B cell (primary cell): ENCODE data around the gene CALCOCO1. TPM values are rescaled to one million over a fixed set of nuclear protein-coding genes. Genes with fewer than 3 reads are reported as not detected.

Experiments
- ATAC-seq: fragments of 200-7000 bp; cut with Tn5 transposase; one replicate; pipeline ENCODE4 v1.10.0; 2021; ENCODE audit warnings: low read depth, mild to moderate bottlenecking, moderate number of reproducible peaks, moderate library complexity
- CTCF ChIA-PET: fragments of 350-600 bp; sonication (Branson Sonifier 250); formaldehyde crosslinking; loops from one replicate; lab custom pipeline; 2021; ENCODE audit warnings: antibody characterized with exemption, inconsistent platforms; lab: Charles Lee
- POLR2A ChIA-PET: fragments of 350-600 bp; sonication (Branson Sonifier 250); formaldehyde crosslinking; loops from one replicate; lab custom pipeline; 2021; ENCODE audit warnings: antibody characterized with exemption; lab: Charles Lee
- DNase-seq: peaks from one replicate; pipeline ENCODE4 v3.0.0; 2013
- H2AFZ ChIP-seq: 2 replicates; pipeline ENCODE4 v1.6.1; 2012; ENCODE audit warnings: mild to moderate bottlenecking, low read depth, low read length; ENCODE audit not compliant: insufficient read depth, poor library complexity, severe bottlenecking
- H3K27ac ChIP-seq, 2 donors: 1 replicate in 1 of 2; 2 replicates in 1 of 2; pipeline ENCODE4 v1.5.1; 2012 to 2013; ENCODE audit warnings: low read length in 2 of 2, mild to moderate bottlenecking in 2 of 2, moderate library complexity in 1 of 2
- H3K27me3 ChIP-seq, 4 experiments: fragments of 200-600 bp in 1 of 4; sonication (generic) in 1 of 4; replicated peaks in 1 of 4; 1 replicate in 2 of 4; 2 replicates in 2 of 4; pipeline versions ENCODE4 v1.6.1 to v1.7.0; 2013 to 2016; ENCODE audit warnings: low read length in 3 of 4, mild to moderate bottlenecking in 2 of 4, mixed read lengths in 1 of 4, moderate library complexity in 1 of 4; ENCODE audit not compliant: insufficient read depth in 4 of 4, control insufficient read depth in 3 of 4; ENCODE audit errors: control extremely low read depth in 1 of 4
- H3K36me3 ChIP-seq, 2 experiments: replicated peaks in 1 of 2; 1 replicate in 1 of 2; 2 replicates in 1 of 2; pipeline versions ENCODE4 v1.6.1 to v1.7.1; 2013; ENCODE audit warnings: low read length in 1 of 2; ENCODE audit not compliant: insufficient read depth in 2 of 2, control insufficient read depth in 1 of 2; ENCODE audit errors: control extremely low read depth in 1 of 2, extremely low read depth in 1 of 2
- H3K4me1 ChIP-seq, 2 donors: fragments of 200-600 bp in 1 of 2; sonication (generic) in 1 of 2; 1 replicate in 1 of 2; 2 replicates in 1 of 2; pipeline versions ENCODE4 v1.5.1 to v1.6.1; 2013 to 2017; ENCODE audit warnings: low read length in 2 of 2; ENCODE audit not compliant: control insufficient read depth in 2 of 2, insufficient read depth in 2 of 2
- H3K4me2 ChIP-seq: replicated peaks from 2 replicates; pipeline ENCODE3; 2012; ENCODE audit warnings: mild to moderate bottlenecking, low read depth, low read length; ENCODE audit not compliant: poor library complexity, severe bottlenecking
- H3K4me3 ChIP-seq, 5 experiments: fragments of 200-600 bp in 1 of 5; sonication (generic) in 1 of 5; 1 replicate in 3 of 5; 2 replicates in 2 of 5; pipeline versions ENCODE4 v1.5.1 to v1.7.0; 2011 to 2016; ENCODE audit warnings: low read length in 4 of 5, mild to moderate bottlenecking in 4 of 5, low read depth in 2 of 5, control low read depth in 1 of 5, moderate library complexity in 1 of 5; ENCODE audit not compliant: insufficient read depth in 1 of 5; ENCODE audit errors: control extremely low read depth in 1 of 5, extremely low read depth in 1 of 5
- H3K79me2 ChIP-seq: fragments of 200-600 bp; sonication (generic); one replicate; pipeline ENCODE4 v1.6.0; 2016; ENCODE audit warnings: low read length; ENCODE audit not compliant: control insufficient read depth, insufficient read depth
- H3K9ac ChIP-seq: fragments of 200-600 bp; sonication (generic); 2 replicates; pipeline ENCODE4 v1.6.1; 2017; ENCODE audit warnings: mild to moderate bottlenecking, low read length, moderate library complexity
- H3K9me3 ChIP-seq, 3 donors: one replicate each; pipeline versions ENCODE4 v1.6.1 to v1.7.1; 2013; ENCODE audit warnings: low read length in 2 of 3; ENCODE audit not compliant: control insufficient read depth in 2 of 3, insufficient read depth in 1 of 3; ENCODE audit errors: control extremely low read depth in 1 of 3
- H4K20me1 ChIP-seq: 2 replicates; pipeline ENCODE4 v1.6.0; 2012; ENCODE audit warnings: mild to moderate bottlenecking, low read length; ENCODE audit not compliant: insufficient read depth, control insufficient read depth, poor library complexity, severe bottlenecking
- H3K27ac Mint-ChIP-seq: one replicate; pipeline ENCODE4 v1.8.0; 2021; ENCODE audit warnings: mixed read lengths
- H3K27me3 Mint-ChIP-seq: one replicate; pipeline ENCODE4 v1.8.0; 2021; ENCODE audit warnings: mixed read lengths
- H3K4me1 Mint-ChIP-seq: one replicate; pipeline ENCODE4 v1.8.0; 2021; ENCODE audit warnings: mixed read lengths
- H3K4me3 Mint-ChIP-seq: one replicate; pipeline ENCODE4 v1.8.0; 2021; ENCODE audit warnings: mixed read lengths
- H3K9me3 Mint-ChIP-seq: one replicate; pipeline ENCODE4 v1.8.0; 2022; ENCODE audit warnings: mixed read lengths; ENCODE audit not compliant: insufficient read depth
- EZH2 ChIP-seq: IDR thresholded peaks from 2 replicates; pipeline ENCODE4 v1.6.1; 2012; ENCODE audit warnings: borderline replicate concordance, low read depth, mild to moderate bottlenecking, moderate library complexity, low read length; ENCODE audit not compliant: insufficient read depth, poor library complexity, severe bottlenecking
- WGBS: methylation state at CpG from one replicate; pipeline ENCODE4 v1.1.5; 2013; ENCODE audit warnings: missing lambda C conversion rate; ENCODE audit not compliant: insufficient coverage; 5-methylcytosine and 5-hydroxymethylcytosine counted together
- intact Hi-C: fragments of 100-400 bp; cut with micrococcal nuclease; formaldehyde crosslinking; loops from one replicate; pipeline ENCODE4 v1.10.0; 2022
- polyA plus RNA-seq: library from polyadenylated mRNA; depleted of rRNA; stranded (reverse); fragments of >200 nt; gene quantifications from 2 replicates; pipeline ENCODE4 v1.2.3, GENCODE V29; 2012
- total RNA-seq, 2 donors: library from RNA; stranded (reverse); fragments of 120-200 nt in 1 of 2; gene quantifications; 1 replicate in 1 of 2; 2 replicates in 1 of 2; pipeline versions ENCODE4 v1.2.3 to v1.2.4, GENCODE V29; 2013 to 2022
- TF ChIP-seq, protein P1 (sequence below): fragments of 200-600 bp; IDR thresholded peaks from one replicate; pipeline ENCODE4 v1.8.0; 2022; ENCODE audit warnings: antibody characterized with exemption, mild to moderate bottlenecking

The CALCOCO1 gene
- total and polyA plus RNA-seq, 2 donors (not counting 1 experiment from before 2014, with no cell fraction given) = 169 to 179 TPM

DNA sequence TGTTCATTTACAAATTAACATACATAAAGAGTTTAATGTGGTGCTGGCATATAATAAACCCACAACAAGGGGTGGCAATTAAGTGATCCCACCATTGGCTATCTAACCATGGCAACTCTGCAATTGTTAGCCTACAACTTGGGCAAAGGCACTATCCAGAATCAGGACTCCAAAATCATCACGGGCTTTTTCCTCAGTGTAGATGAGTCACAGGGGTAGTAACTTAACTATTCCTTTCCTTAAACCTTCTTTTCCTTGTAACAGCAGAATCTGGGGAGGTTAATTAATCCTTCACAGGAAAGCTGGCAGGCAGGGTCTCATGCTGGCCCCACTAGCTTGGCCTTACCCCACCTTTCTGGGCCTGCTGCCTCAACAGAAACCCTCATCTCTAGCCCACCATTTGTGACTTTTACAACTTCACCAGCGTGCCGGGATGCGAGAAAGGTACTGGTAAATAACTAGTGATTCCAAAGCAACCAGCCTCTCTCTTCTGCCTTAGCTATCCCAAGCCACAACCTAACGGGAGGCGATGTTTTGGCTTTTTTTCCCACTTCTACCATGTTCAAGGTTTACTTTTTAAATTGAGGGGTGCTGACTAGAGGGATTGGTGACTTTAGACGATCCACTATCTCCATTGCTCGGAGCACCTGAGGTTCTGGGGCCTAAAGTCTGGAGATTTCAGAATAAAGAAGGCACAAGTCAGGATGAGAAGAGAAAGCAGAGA, 52.1 kb downstream of the CALCOCO1 start:
- Histone ChIP-seq H3K9me3 (no peaks in the 10 kb centered on the region), H3K27me3 (peaks cover 0 to 26% (median 16%) of the 10 kb centered on the region in 4 experiments), H3K4me3 (peak overlapping the region; percentile 84 to 96 (median 91)), H2AFZ (peak overlapping the region; percentile 93), H3K4me2 (peak overlapping the region; percentile 90), H3K36me3 (peaks cover 3 to 28% of the 10 kb centered on the region in 2 experiments), H3K79me2 (peaks cover 41% of the 10 kb centered on the region), H4K20me1 (peaks cover 17% of the 10 kb centered on the region), H3K9ac (peak overlapping the region; percentile 75), H3K27ac (peak overlapping the region; percentile 69 to 76), H3K4me1 (peaks cover 16 to 21% of the 10 kb centered on the region in 2 donors)
- Mint-ChIP-seq H3K4me1 (peaks cover 29% of the 10 kb centered on the region), H3K4me3 (peak overlapping the region; percentile 96), H3K9me3 (no peaks in the 10 kb centered on the region), H3K27ac (peak overlapping the region; percentile 91), H3K27me3 (peaks cover 15% of the 10 kb centered on the region)
- ATAC-seq (no peak), DNase-seq (no peak)
- intact Hi-C loops = loop anchor here (5.0 kb wide), 2 partner anchors 512 to 668 kb away; partner anchors contain the start of genes EIF4B and SMUG1
- ChIA-PET CTCF (interaction anchor here (0.6 to 5.3 kb wide), 24 partner anchors 8 to 526 kb away, joined by 3 to 58 read pairs (median 4); partner anchors contain the start of genes AAAS, ATF7 and CISTR), POLR2A (interaction anchor here (1.0 to 1.9 kb wide), 4 partner anchors 11 to 174 kb away, joined by 3 to 6 read pairs (median 4); partner anchors contain the start of gene TARBP2)
- 14% methylated on average over 3 of the region's 8 CpGs for WGBS
- TF ChIP-seq, protein P1, sequence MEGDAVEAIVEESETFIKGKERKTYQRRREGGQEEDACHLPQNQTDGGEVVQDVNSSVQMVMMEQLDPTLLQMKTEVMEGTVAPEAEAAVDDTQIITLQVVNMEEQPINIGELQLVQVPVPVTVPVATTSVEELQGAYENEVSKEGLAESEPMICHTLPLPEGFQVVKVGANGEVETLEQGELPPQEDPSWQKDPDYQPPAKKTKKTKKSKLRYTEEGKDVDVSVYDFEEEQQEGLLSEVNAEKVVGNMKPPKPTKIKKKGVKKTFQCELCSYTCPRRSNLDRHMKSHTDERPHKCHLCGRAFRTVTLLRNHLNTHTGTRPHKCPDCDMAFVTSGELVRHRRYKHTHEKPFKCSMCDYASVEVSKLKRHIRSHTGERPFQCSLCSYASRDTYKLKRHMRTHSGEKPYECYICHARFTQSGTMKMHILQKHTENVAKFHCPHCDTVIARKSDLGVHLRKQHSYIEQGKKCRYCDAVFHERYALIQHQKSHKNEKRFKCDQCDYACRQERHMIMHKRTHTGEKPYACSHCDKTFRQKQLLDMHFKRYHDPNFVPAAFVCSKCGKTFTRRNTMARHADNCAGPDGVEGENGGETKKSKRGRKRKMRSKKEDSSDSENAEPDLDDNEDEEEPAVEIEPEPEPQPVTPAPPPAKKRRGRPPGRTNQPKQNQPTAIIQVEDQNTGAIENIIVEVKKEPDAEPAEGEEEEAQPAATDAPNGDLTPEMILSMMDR = no peak
- no peak for TF ChIP-seq EZH2

DNA sequence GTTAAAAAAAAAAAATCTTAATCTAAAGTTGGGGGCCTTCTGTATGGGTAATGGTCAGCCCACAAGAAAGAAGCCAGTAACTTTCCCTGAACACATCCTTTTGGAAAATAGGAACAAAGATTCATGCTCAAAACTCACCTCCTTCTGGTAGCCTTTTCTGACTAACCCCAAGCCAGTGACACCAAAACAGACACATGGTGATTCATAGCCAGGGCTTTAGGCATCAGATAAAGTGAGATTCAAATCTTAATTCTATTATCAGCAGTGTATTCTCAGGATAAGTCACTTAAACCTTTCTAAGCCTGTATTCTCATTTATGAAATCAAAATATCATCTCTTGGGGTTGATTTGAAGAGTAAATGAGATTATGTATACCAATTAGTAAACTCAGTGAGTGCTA, 56.3 kb downstream of the CALCOCO1 start:
- ATAC-seq (no peak), DNase-seq (no peak)
- H3K27me3 Mint-ChIP-seq = no peaks in the 10 kb centered on the region
- H3K9me3 ChIP-seq = no peaks in the 10 kb centered on the region
- H4K20me1 ChIP-seq = peaks cover 26% of the 10 kb centered on the region
- no peak overlapping the region for H3K4me2 ChIP-seq
- TF ChIP-seq, protein P1 = no peak
- no peak for TF ChIP-seq EZH2
- no peaks in the 10 kb centered on the region for H3K9me3 Mint-ChIP-seq
- intact Hi-C loops = loop anchor here (1.0 kb wide), 1 partner anchor 43 kb away; no protein-coding TSS in a partner anchor
- ChIA-PET CTCF (interaction anchor here (1.0 to 1.3 kb wide), 2 partner anchors 9 to 348 kb away, joined by 3 to 4 read pairs; no protein-coding TSS in a partner anchor), POLR2A (no interaction called here)
- no peak overlapping the region for H3K27ac Mint-ChIP-seq
- H3K79me2 ChIP-seq = peaks cover 42% of the 10 kb centered on the region
- H2AFZ ChIP-seq = no peak overlapping the region
- H3K27ac ChIP-seq = no peak overlapping the region
- H3K4me3 ChIP-seq = no peak overlapping the region
- peaks cover 8 to 13% of the 10 kb centered on the region in 2 donors for H3K4me1 ChIP-seq
- no peaks in the 10 kb centered on the region for H3K27me3 ChIP-seq
- no peak overlapping the region for H3K9ac ChIP-seq
- H3K4me3 Mint-ChIP-seq = no peak overlapping the region
- peaks cover 26% of the 10 kb centered on the region for H3K4me1 Mint-ChIP-seq
- H3K36me3 ChIP-seq = peaks cover 7 to 57% of the 10 kb centered on the region in 2 experiments
